Prostate gland (tissue), 2 donors: ENCODE results near the gene FOXK2.

ENCODE experiments used
- POLR2A ChIP-seq: fragments of 450-650 bp; IDR thresholded peaks from one replicate; pipeline ENCODE4 v1.6.1; 2016; ENCODE audit warnings: antibody characterized with exemption, mild to moderate bottlenecking
- POLR2AphosphoS5 ChIP-seq: sonication (generic); formaldehyde crosslinking; IDR thresholded peaks from one replicate; pipeline ENCODE4 v1.6.1; 2017; ENCODE audit warnings: antibody characterized with exemption
- TF ChIP-seq, protein P1 (sequence below), 4 experiments: fragments of 200-600 bp in 2 of 4; fragments of 450-650 bp in 2 of 4; sonication (generic) in 2 of 4; IDR thresholded peaks; 1 replicate in 3 of 4; 2 replicates in 1 of 4; pipeline ENCODE4 v1.5.1; 2016 to 2019; ENCODE audit warnings: antibody characterized with exemption in 4 of 4, mild to moderate bottlenecking in 2 of 4, moderate library complexity in 2 of 4

DNA sequence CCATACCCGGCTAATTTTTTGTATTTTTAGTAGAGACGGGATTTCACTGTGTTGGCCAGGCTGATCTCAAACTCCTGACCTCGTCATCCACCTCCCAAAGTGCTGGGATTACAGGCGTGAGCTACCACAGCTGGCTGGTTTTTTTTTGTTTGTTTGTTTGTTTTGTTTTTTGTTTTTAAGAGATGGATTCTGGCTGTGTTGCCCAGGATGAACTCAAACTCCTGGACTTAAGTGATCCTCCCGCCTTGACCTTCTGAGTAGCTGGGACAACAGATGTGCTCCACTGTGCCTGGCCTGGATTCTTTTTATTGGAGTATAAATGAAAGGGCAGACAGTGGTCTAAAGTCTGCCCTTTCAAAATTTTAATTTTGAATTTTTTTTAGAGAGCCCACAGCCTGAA lies 44.7 kb downstream of the FOXK2 start:
- TF ChIP-seq, protein P1, sequence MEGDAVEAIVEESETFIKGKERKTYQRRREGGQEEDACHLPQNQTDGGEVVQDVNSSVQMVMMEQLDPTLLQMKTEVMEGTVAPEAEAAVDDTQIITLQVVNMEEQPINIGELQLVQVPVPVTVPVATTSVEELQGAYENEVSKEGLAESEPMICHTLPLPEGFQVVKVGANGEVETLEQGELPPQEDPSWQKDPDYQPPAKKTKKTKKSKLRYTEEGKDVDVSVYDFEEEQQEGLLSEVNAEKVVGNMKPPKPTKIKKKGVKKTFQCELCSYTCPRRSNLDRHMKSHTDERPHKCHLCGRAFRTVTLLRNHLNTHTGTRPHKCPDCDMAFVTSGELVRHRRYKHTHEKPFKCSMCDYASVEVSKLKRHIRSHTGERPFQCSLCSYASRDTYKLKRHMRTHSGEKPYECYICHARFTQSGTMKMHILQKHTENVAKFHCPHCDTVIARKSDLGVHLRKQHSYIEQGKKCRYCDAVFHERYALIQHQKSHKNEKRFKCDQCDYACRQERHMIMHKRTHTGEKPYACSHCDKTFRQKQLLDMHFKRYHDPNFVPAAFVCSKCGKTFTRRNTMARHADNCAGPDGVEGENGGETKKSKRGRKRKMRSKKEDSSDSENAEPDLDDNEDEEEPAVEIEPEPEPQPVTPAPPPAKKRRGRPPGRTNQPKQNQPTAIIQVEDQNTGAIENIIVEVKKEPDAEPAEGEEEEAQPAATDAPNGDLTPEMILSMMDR (IDR thresholded peaks at IDR 0.05), result no peak
- no peak for TF ChIP-seq POLR2A
- TF ChIP-seq POLR2AphosphoS5, result no peak
